Right lobe of liver (tissue), 6 donors: ENCODE data around the gene PER2. TPM values are rescaled to one million over a fixed set of nuclear protein-coding genes. Genes with fewer than 3 reads are reported as not detected.

ENCODE experiments used
- ATAC-seq, 4 donors: fragments of 200-7000 bp; cut with Tn5 transposase; one replicate each; pipeline ENCODE4 v1.9.1; 2020; ENCODE audit warnings: mild to moderate bottlenecking in 4 of 4, moderate library complexity in 4 of 4
- DNase-seq, 3 donors: peaks; one replicate each; pipeline ENCODE4 v3.0.0-alpha.2; 2020
- H3K27ac ChIP-seq, 3 donors: fragments of 200-600 bp; one replicate each; pipeline ENCODE4 v1.8.0; 2022
- H3K27me3 ChIP-seq, 2 donors: fragments of 200-600 bp; one replicate each; pipeline ENCODE4 v1.8.0; 2022
- H3K36me3 ChIP-seq, 4 donors: fragments of 200-600 bp; sonication (generic) in 1 of 4; one replicate each; pipeline versions ENCODE4 v1.5.1 to v1.8.0; 2017 to 2022; ENCODE audit warnings: control low read depth in 1 of 4
- H3K4me1 ChIP-seq, 4 donors: fragments of 200-600 bp; sonication (generic) in 1 of 4; one replicate each; pipeline versions ENCODE4 v1.5.1 to v1.8.0; 2017 to 2022; ENCODE audit warnings: control low read depth in 1 of 4
- H3K4me3 ChIP-seq, 3 donors: fragments of 200-600 bp; one replicate each; pipeline ENCODE4 v1.8.0; 2022
- H3K9me3 ChIP-seq, 4 donors: fragments of 200-600 bp; sonication (generic) in 1 of 4; one replicate each; pipeline versions ENCODE4 v1.5.1 to v1.8.0; 2017 to 2022; ENCODE audit warnings: control low read depth in 1 of 4
- CTCF ChIP-seq, 4 donors: fragments of 200-600 bp in 3 of 4; fragments of 450-650 bp in 1 of 4; IDR thresholded peaks; one replicate each; pipeline versions ENCODE4 v1.5.1 to v1.8.0; 2016 to 2022; ENCODE audit warnings: antibody characterized with exemption in 4 of 4, mild to moderate bottlenecking in 2 of 4
- POLR2A ChIP-seq: fragments of 450-650 bp; IDR thresholded peaks from one replicate; pipeline ENCODE4 v1.6.1; 2017; ENCODE audit warnings: antibody characterized with exemption, mild to moderate bottlenecking
- WGBS: methylation state at CpG from one replicate; pipeline ENCODE4 v1.1.6; 2018; ENCODE audit warnings: low coverage, low lambda C conversion rate; ENCODE audit not compliant: insufficient coverage; ENCODE audit errors: missing lambda C conversion rate; 5-methylcytosine and 5-hydroxymethylcytosine counted together
- intact Hi-C, 2 donors: fragments of 100-400 bp; cut with DNase I; formaldehyde crosslinking; loops; one replicate each; pipeline versions ENCODE4 v1.11.2 to v1.14.1; 2022
- total RNA-seq, 6 experiments: library from RNA; depleted of rRNA in 2 of 6; stranded (reverse); fragments of >200 nt in 2 of 6; fragmentation: NEBNext Ultra II Directional in 3 of 6; extraction: Animal tissue kit (Norgen Biotek cat#: 25700) in 3 of 6; gene quantifications; one replicate each; pipeline versions ENCODE4 v1.1.0 to v1.2.4, GENCODE V29; 2016 to 2023
- donor health status: DM: no; HTN: yes; CAD: no.
- donor health status: DM: no; HTN: no; CAD: no.
- donor health status: DM: no; HTN: no; CAD: no.
- donor health status: DM: no; HTN: yes; CAD: no.
- donor health status: DM: no; HTN: yes; CAD: no.

The PER2 gene
- total RNA-seq, 6 experiments from 2014 or later: 4.5 to 12.5 (median 6.1) TPM

GRCh38 chr2:238231251-238231793 is 57.1 kb downstream of the PER2 start:
- DNase-seq: peak in 2 of 3 donors; percentile 51 to 84
- ATAC-seq: peak; percentile 64 to 92 (median 79)
- intact Hi-C loops: no loop called here

GRCh38 chr2:238230699-238231098 is 57.7 kb downstream of the PER2 start:
- DNase-seq (no peak), ATAC-seq (no peak)
- no peaks in the 10 kb centered on the region for H3K9me3 ChIP-seq
- H3K4me3 ChIP-seq: peak overlapping the region in 1 of 3 donors; percentile 62
- WGBS: 94% methylated on average over 3 of the region's 5 CpGs
- H3K4me1 ChIP-seq: no peaks in the 10 kb centered on the region
- H3K27ac ChIP-seq: no peak overlapping the region
- no peaks in the 10 kb centered on the region for H3K36me3 ChIP-seq
- TF ChIP-seq POLR2A (no peak), CTCF (IDR thresholded peaks at IDR 0.05) (no peak)
- intact Hi-C loops: no loop called here
- no peaks in the 10 kb centered on the region for H3K27me3 ChIP-seq

More at GRCh38 chr2:238231251-238231793, 57.1 kb downstream of the PER2 start:
- Histone ChIP-seq H3K4me1 (no peaks in the 10 kb centered on the region), H3K9me3 (no peaks in the 10 kb centered on the region), H3K27me3 (no peaks in the 10 kb centered on the region), H3K4me3 (peak overlapping the region; percentile 30 to 62 (median 51)), H3K36me3 (no peaks in the 10 kb centered on the region), H3K27ac (no peak overlapping the region)
- WGBS: 3% methylated on average over 19 of the region's 46 CpGs
- TF ChIP-seq CTCF (IDR thresholded peaks at IDR 0.05) (no peak), POLR2A (no peak)

- DNase-seq: no peak
- WGBS: 70% methylated on average over 3 of the region's 4 CpGs
- TF ChIP-seq POLR2A: no peak
- no peak for TF ChIP-seq CTCF (IDR thresholded peaks at IDR 0.05)
- Histone ChIP-seq H3K4me3 (no peak overlapping the region), H3K9me3 (no peaks in the 10 kb centered on the region), H3K27ac (no peak overlapping the region), H3K36me3 (no peaks in the 10 kb centered on the region), H3K4me1 (no peaks in the 10 kb centered on the region), H3K27me3 (no peaks in the 10 kb centered on the region)
- ATAC-seq: no peak
- intact Hi-C loops: no loop called here
Measured at GRCh38 chr2:238228700-238229099, 59.7 kb downstream of the PER2 start.

GRCh38 chr2:238227587-238228032 is 60.8 kb downstream of the PER2 start:
- no peaks in the 10 kb centered on the region for H3K27me3 ChIP-seq
- WGBS: 94% methylated on average over 8 of the region's 11 CpGs
- no peaks in the 10 kb centered on the region for H3K4me1 ChIP-seq
- H3K9me3 ChIP-seq: no peaks in the 10 kb centered on the region
- H3K36me3 ChIP-seq: no peaks in the 10 kb centered on the region
- no peak overlapping the region for H3K4me3 ChIP-seq
- no peak for ATAC-seq
- intact Hi-C loops: no loop called here
- no peak overlapping the region for H3K27ac ChIP-seq
- TF ChIP-seq CTCF (IDR thresholded peaks at IDR 0.05) (no peak), POLR2A (no peak)
- no peak for DNase-seq
